NCI-H2196 treated with DMSO at 0.1 percent for 48 hours (cell line): ENCODE results near the gene SPNS3.

ENCODE experiments used
- DNase-seq: peaks from one replicate; lab custom pipeline; 2025; ENCODE audit not compliant: unreplicated experiment; lab: John Stamatoyannopoulos, UW

Gene SPNS3

GRCh38 chr17:4465786-4466185 lies 32.0 kb downstream of the SPNS3 start:
- no peak for DNase-seq

GRCh38 chr17:4467287-4467686 lies 33.5 kb downstream of the SPNS3 start:
- DNase-seq: no peak

DNA sequence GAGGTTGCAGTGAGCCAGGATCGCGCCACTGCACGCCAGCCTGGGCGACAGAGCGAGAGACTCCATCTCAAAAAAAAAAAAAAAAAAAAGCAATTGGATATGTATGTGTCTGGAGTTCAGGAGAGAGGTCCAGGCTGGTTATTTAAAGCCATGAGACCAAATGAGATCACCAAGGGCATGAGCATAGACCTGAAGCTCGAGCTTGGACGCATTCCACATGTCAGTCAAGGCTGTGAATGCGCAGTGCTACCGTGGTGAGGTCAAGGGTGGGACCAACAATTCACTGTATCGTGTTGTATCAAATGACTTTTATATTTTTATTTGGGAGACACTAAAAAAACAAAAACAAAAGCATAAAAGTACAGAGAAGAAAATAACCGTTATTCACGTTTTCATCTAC lies 35.8 kb downstream of the SPNS3 start:
- DNase-seq: no peak

DNA sequence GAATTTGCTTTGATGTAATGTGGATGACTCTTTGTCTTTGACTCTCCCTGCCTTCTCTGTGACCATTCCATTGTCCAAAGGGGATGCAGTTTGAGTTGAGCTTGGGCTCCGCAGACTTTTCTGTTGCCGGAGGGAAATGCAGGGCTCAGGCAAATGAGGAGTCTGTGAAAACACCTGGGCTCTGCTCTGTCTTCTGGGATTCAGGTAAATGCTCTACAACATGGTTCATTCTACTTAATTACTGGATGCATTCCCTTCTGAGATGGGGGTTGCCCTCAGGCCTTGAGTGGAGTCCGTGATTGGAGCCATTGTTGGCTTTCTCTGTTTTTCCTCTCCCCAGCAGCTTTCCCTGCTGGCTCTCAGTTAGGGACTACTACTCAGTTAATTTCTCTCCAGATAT lies 38.5 kb downstream of the SPNS3 start:
- DNase-seq: no peak

GRCh38 chr17:4474093-4474492 lies 40.4 kb downstream of the SPNS3 start:
- DNase-seq: no peak

DNA sequence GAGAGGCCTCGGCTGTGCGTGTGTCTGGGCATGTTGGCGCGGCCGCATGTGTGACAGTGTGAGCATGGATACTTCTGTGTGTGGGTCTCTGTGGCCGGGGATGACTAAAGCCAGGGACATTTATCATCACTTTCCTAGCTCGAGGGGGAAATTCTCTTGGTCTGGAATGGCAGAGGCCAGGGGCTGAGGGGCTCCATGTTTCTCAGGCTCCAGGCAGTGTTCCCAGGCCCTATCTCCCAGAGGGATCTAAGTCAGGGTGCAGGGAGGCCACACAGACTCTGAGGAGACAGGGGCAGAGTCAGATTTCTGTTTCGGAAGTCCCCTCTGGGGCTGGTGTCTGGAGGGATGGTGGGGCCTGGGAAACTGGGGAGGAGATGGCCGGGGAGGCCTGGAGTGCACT lies 41.3 kb downstream of the SPNS3 start:
- no peak for DNase-seq

- DNase-seq: no peak
These were observed 41.7 kb downstream of the SPNS3 start for GRCh38 chr17:4475463-4475862.

DNA sequence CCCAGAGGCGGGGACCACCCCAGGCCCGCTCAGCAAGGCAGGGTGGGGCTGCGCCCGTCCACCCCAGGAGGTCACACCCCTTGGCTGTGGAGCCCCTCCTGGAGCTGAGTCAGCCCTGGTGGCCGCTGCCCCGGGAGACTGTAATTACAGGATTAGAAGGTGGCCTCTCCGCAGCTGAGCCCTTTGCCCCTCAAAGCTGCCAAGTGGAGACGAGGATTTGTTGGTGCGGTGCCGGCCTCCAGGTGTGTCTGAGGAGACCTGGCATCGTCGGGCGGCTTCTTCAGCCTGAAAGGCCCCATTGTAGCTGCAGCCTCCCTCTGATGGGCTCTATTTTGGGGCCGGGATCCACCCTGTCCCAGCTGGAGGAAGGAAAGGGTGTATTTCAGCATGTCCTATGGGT lies 42.3 kb downstream of the SPNS3 start:
- no peak for DNase-seq

GRCh38 chr17:4476511-4477070 lies 42.9 kb downstream of the SPNS3 start:
- no peak for DNase-seq

DNA sequence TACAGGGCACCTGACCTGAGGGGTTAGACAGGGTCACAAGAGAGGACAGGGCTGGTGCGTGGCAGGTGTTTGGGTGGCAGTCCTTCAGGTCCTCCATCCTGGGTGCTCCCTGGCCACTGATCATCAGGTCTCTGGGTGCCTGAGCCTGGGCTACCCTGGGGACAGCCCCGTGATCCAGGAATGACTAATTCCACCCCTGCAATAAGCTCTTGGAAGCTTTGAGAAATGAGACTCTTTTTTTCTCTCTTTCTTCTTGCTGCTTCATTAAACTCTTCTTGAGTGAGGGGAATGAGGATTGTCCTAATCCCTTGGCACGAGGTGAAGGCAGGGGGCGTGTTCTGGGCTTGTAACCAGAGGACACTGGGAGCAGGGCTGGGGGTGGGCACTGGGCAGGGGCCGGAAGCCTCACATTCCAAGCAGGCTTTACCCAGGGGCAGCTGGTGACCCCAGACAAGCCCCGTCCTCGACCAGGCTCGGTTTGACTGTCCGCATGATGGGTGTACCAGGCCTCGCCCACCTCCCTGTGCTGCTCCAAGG lies 43.6 kb downstream of the SPNS3 start:
- no peak for DNase-seq

DNA sequence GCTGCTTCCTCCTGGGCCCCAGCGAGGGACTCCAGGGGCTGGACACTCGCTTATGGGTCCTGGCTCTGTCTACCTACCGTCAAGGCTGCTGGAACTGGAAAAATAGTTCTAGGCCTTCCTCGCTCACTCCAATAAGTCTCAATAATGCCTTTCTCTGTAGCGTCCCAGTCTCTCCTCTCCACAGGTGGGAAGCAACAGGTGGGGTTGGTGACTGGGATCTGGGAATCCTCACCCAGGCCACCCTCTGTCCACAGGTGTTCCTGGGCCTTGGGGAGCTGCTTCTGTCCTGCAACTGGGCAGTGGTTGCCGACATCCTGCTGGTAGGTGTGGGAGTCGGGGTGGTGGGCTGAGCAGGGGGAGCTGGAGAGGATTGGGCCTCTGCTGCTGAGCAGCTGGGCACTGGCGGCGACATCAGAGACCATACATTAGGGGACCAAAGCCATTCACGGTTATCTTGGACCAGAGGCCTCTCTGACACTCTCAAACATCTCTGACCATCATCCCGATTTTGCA lies 44.6 kb downstream of the SPNS3 start:
- no peak for DNase-seq

DNA sequence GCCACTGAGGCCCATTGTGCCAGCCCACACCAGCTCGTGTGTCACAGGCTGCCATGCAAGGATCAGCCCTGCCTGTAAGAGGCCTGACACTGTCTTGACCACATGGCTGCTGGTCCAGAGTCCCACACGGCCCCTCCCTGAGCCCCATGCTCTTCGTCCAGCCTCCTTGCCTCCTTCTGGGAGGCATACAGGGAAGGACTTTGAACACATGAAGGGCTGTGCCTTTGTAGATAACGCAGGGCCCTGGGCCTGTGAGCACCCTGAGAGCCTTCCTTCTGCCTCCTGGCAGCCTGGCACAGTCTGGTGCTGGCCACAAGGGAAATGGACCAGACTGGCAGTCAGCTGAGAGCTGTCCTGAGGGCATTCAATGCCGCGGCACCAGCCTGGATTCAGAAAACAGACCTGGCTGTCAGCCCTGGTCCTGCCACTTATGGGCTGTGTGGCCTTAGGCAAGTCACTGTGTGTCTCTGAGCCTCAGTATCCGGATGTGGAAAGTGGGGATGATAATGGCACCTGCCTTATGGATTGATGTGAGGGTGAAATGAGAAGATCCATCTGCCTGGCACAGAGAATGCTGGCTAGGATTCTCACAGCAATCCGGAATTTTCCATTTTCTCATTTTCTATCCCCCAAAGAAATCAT lies 45.7 kb downstream of the SPNS3 start:
- DNase-seq: no peak

DNA sequence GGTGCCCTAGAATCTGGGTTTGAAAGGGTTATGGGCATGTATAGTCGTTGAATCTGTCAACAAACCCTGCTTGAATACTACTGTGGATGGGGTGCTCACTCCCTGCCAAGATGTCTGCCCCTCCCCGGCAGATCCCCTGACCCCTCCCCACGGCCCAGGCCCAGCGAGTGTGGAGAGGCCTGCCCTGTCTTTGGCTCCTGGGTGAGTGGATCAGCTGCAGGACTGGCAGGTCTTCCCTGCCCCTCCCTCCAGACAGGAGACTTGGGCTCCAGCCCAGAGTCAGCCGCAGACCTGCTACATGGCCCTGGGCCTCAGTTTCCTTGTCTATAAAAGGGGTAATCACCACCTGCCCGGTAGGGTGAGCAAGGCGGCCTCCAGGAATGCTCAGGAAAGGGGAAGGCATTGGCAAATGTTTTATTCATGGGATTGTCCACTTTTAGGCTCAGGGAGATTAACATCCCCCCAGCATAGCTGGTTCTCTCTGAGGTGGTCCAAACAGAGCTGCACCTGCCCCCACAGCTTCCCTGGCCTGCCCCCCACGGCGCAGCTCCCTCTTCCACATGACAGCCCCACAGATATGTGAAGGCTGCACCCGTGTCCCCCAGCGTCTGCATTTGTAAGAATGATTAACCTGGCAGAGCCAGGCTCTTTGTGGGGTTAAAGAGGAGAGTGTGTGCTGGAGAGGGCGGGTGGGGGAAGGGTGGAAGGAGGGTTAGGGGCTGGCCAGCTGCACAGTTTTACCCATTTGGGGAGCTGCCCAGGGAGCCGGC lies 46.4 kb downstream of the SPNS3 start:
- DNase-seq: no peak

DNA sequence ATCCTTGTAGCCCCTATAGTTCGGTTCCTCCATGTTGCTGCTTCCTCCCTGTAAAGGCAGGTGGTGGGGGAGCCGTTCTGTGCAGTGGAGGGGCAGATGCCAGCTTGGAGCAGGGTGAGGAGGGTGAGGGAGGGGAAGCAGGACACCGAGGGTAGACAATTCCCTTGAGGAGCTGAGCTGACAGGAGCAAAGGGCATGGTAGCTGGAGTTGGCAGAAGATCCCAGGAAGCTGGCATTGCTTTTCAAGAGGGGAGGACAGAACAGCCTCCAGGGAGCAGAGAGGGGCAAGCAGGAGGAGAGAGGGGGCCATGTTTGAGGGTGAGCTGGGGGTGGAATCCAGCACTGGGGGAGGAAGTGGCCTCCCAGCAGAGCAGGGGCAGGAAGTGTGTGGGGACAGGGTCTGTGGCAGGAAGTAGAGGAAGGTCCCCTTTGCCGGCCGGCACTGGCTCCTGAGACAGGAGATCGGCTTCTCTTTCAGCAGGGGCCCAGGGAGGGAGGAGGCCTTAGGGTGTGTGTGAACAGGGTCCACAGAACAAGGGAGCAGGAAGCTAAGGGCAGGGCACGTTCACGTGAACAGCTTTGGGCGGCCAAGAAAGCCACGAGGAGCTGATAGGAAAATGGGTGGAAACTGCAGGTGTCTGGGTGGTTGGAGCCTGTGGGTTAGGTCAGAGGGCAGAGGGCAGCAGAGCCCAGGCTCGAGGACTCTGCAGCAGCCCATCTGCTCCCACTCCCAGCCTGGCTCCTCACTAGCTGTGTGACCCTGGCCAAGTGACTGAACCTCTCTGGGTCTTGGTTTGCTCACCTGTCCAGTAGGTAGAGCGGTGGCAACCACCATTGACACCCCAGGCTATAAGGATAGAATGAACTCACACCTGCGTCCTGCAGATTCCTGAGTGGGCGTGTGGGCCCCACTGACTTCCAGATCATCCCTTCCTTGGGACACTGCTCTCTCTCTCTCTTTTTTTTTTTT lies 47.5 kb downstream of the SPNS3 start:
- no peak for DNase-seq

DNA sequence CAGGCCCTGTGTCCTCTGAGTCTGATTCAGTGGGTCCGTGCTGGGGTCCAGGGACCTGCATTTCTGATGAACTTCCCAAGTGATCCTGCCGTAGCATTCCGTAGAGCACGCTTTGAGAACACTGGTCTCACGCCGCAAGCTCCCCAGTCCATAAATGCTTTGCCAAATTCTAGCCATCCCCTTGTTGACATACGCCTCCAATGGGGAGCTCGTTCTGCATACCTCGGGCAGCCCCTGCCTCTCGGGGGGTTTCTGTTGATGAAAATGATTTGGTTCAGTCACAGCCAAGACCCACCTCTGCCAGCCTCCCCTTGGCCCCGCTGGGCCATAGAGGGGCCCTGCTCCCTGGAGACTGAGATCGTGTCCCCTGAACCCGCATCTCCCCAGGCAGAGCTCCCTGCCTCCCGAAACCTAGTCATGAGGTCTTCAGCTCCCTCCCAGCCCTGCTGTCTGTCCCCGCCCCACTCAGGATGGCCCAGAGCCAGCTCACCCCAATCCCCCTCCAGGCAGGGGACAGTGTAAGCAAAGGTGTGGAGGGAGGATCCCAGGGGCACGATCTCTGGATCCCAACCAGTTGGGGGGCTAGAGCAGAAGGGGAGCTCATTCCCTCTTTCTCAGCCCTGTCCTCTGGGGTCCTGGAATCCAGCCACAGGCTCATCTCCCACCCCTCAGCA lies 48.7 kb downstream of the SPNS3 start:
- no peak for DNase-seq

DNA sequence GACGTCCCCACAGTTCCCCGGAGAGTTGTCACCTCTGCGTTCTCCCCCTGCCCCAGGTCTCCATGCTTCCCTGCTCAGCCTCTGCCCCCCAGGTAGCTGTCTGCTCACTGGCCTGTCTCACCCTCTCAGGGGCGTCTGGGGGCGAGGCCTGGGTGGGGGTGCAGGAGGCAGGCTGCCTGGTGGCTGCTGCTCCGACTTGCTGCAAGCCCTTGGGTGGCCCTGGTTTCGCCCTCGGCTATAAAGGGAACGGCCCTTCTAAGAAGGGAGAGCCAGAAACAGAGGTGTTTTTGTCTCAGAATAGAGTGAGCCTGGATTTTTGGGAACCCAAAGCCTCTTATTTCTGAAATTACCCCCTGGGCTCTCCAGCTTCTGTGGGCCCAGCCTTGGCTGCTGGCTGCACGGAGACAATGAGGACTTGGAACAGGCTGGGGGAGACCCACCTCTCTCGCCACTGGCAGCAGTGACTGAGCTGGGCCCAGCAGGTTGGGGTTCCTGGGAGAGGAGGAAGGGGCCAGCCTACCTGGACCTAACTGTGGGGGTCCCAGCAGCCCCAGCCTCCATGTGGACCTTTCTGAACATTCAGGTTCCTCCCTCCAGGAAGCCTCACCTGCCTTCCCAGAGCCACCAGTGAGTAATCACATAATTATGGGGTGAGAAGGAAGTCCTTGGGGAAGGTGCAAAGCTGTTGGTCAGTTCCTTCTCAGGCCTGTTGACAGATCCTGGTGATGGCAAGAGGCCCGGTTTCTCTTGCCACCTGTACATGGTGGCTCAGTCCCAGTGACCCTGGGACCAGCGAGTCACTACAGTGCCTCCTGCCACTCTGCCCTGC lies 49.5 kb downstream of the SPNS3 start:
- peak; percentile 47 for DNase-seq

GRCh38 chr17:4485676-4486646 lies 52.2 kb downstream of the SPNS3 start:
- DNase-seq: no peak

- no peak for DNase-seq
These were observed 53.6 kb downstream of the SPNS3 start for GRCh38 chr17:4487296-4487695.
